Smooth muscle cell (in vitro differentiated cells): Measurements from ENCODE around the gene AFDN. TPM values are rescaled to one million over a fixed set of nuclear protein-coding genes. Genes with fewer than 3 reads are reported as not detected.

Experiments
- DNase-seq: peaks from one replicate; lab custom pipeline; 2025; ENCODE audit not compliant: unreplicated experiment; lab: John Stamatoyannopoulos, UW
- H2AFZ ChIP-seq: fragments of 200-600 bp; sonication (generic); 2 replicates; pipeline ENCODE4 v1.6.0; 2016; ENCODE audit warnings: antibody characterized with exemption, low read depth, mild to moderate bottlenecking
- H3F3A ChIP-seq: fragments of 200-600 bp; sonication (generic); 2 replicates; pipeline ENCODE4 v1.6.0; 2017; ENCODE audit warnings: antibody characterized with exemption, low read depth
- H3K27ac ChIP-seq: fragments of 200-600 bp; sonication (generic); 2 replicates; pipeline ENCODE4 v1.5.1; 2016; ENCODE audit warnings: low read depth, mild to moderate bottlenecking
- H3K27me3 ChIP-seq: fragments of 200-600 bp; sonication (generic); 2 replicates; pipeline ENCODE4 v1.6.1; 2016; ENCODE audit warnings: low read depth, mild to moderate bottlenecking
- H3K36me3 ChIP-seq: fragments of 200-600 bp; sonication (generic); 2 replicates; pipeline ENCODE4 v1.5.1; 2016; ENCODE audit warnings: low read depth
- H3K4me1 ChIP-seq: fragments of 200-600 bp; sonication (generic); 2 replicates; pipeline ENCODE4 v1.5.1; 2016; ENCODE audit warnings: low read depth
- H3K4me2 ChIP-seq: fragments of 200-600 bp; sonication (generic); 2 replicates; pipeline ENCODE4 v1.6.0; 2016; ENCODE audit warnings: mild to moderate bottlenecking
- H3K4me3 ChIP-seq: fragments of 200-600 bp; sonication (generic); 2 replicates; pipeline ENCODE4 v1.5.1; 2016; ENCODE audit warnings: mild to moderate bottlenecking
- H3K79me2 ChIP-seq: fragments of 200-600 bp; sonication (generic); 2 replicates; pipeline ENCODE4 v1.6.0; 2016; ENCODE audit warnings: low read depth, mild to moderate bottlenecking
- H3K9ac ChIP-seq: fragments of 200-600 bp; sonication (generic); 2 replicates; pipeline ENCODE4 v1.6.0; 2016; ENCODE audit warnings: low read depth
- H3K9me3 ChIP-seq: fragments of 200-600 bp; sonication (generic); replicated peaks from 2 replicates; pipeline ENCODE4 v1.5.1; 2016; ENCODE audit warnings: low read depth
- H4K20me1 ChIP-seq: fragments of 200-600 bp; sonication (generic); 2 replicates; pipeline ENCODE4 v1.6.0; 2016; ENCODE audit warnings: low read depth
- CTCF ChIP-seq: fragments of 200-600 bp; sonication (generic); IDR thresholded peaks from 2 replicates; pipeline ENCODE4 v1.5.1; 2017; ENCODE audit warnings: borderline replicate concordance, mild to moderate bottlenecking, antibody characterized with exemption; ENCODE audit not compliant: insufficient read depth, poor library complexity, severe bottlenecking
- WGBS: methylation state at CpG from one replicate; pipeline ENCODE4 v1.1.7; 2016; ENCODE audit warnings: low lambda C conversion rate; 5-methylcytosine and 5-hydroxymethylcytosine counted together
- polyA plus RNA-seq: library from polyadenylated mRNA; unstranded; fragments of >200 nt; fragmentation: Nextera tagmentation; extraction: Ambion mirVana; gene quantifications from 2 replicates; pipeline ENCODE4 v1.2.1, GENCODE V29; 2016
- total RNA-seq: library from RNA; depleted of rRNA; stranded (reverse); fragments of >200 nt; gene quantifications from 2 replicates; pipeline ENCODE4 v1.2.3, GENCODE V29; 2014

Gene AFDN
- 98.8 and 125 TPM in 2 replicates for total RNA-seq
- 52.3 and 83.7 TPM in 2 replicates for polyA plus RNA-seq

DNA sequence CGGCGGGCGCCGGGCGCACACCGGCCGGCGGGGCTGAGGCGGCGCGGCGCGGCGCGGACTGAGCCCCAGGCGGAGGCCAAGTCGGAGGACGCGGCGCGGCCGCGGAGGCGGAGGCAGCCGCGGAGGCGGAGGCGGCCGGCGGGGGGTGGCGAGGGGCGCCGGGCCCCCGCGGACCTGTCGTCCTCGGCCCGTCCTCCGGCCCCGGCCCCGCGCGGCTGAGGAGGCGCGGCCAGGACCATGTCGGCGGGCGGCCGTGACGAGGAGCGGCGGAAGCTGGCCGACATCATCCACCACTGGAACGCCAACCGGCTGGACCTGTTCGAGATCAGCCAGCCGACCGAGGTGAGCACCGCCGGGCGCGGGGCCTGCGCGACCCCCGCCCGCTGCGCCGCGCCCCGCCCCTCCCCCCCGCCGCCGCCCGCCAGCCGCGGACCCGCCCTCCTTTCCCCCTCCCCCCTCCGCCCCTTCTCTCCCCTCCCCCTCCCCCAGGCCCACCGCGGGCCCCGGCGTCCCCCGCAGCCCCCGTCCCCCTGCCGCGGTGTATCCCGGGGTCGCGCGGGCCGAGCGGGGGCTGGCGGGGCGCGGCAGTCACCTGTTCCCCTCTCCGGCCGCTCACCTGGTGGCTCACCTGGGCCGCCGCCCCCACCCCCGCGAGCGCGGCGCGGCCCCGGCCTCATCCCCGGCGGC, at the start of gene AFDN:
Gene AFDN, plus strand, starts transcription at position 16 of the 687 bp plus-strand sequence. Its CDS starts 222 bp downstream, at position 238.
- peak within 1 kb of the TSS; percentile 87 for H3K4me3 ChIP-seq
- under 1% methylated on average over 33 of the region's 108 CpGs for WGBS
- DNase-seq: no peak
- H4K20me1 ChIP-seq: peaks cover 44% of the 10 kb centered on the region
- peaks cover 37% of the 10 kb centered on the region for H3K4me1 ChIP-seq
- H3K27ac ChIP-seq: peak within 1 kb of the TSS; percentile 69
- no peak for TF ChIP-seq CTCF
- H3K9me3 ChIP-seq: no peaks in the 10 kb centered on the region
- no peaks in the 10 kb centered on the region for H3K36me3 ChIP-seq
- peaks cover 45% of the 10 kb centered on the region for H3K79me2 ChIP-seq
- peak within 1 kb of the TSS; percentile 95 for H2AFZ ChIP-seq
- H3K4me2 ChIP-seq: peak within 1 kb of the TSS; percentile 95
- H3F3A ChIP-seq: peaks cover 20% of the 10 kb centered on the region
- no peaks in the 10 kb centered on the region for H3K27me3 ChIP-seq
- peak within 1 kb of the TSS; percentile 77 for H3K9ac ChIP-seq

DNA sequence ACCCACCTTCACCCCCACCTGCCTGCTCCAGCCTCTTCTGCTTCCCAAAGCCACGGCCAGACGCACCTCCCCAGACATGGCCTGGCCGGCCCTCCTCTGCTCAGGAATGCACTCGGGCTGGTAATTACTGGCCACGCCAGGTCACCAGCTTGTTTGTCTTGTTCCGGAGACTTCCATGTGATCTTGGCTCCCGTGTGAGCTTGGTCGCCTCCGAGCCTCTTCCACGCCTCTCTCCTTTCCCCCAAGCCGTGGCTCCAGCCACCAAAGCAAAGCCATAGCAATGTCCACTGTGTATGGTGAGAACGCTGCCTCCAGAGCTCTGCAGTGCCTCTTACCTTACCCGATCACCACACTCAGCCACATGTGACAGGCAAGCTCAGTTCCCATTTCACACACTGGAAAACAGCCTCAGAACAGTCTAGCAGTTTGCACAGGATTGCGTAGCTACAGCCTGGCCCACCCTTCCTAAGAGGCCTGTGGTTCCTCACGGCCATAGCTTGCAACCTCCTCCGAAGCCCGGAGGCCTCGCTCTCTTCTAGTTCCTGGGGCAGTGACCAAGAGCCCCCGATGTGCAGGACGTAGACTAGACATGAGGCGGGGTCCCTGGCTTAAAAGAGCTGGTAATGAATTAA, 48.1 kb upstream of the AFDN start:
- Histone ChIP-seq H3K9ac (no peak overlapping the region), H3K27ac (no peak overlapping the region), H3K4me2 (no peak overlapping the region), H3K4me1 (no peaks in the 10 kb centered on the region), H4K20me1 (no peaks in the 10 kb centered on the region), H2AFZ (no peak overlapping the region), H3K27me3 (no peaks in the 10 kb centered on the region), H3K9me3 (no peaks in the 10 kb centered on the region), H3F3A (no peaks in the 10 kb centered on the region), H3K4me3 (no peak overlapping the region), H3K36me3 (no peaks in the 10 kb centered on the region), H3K79me2 (no peaks in the 10 kb centered on the region)
- TF ChIP-seq CTCF: no peak
- DNase-seq: no peak
- 82% methylated on average over 21 of the region's 21 CpGs for WGBS

DNA sequence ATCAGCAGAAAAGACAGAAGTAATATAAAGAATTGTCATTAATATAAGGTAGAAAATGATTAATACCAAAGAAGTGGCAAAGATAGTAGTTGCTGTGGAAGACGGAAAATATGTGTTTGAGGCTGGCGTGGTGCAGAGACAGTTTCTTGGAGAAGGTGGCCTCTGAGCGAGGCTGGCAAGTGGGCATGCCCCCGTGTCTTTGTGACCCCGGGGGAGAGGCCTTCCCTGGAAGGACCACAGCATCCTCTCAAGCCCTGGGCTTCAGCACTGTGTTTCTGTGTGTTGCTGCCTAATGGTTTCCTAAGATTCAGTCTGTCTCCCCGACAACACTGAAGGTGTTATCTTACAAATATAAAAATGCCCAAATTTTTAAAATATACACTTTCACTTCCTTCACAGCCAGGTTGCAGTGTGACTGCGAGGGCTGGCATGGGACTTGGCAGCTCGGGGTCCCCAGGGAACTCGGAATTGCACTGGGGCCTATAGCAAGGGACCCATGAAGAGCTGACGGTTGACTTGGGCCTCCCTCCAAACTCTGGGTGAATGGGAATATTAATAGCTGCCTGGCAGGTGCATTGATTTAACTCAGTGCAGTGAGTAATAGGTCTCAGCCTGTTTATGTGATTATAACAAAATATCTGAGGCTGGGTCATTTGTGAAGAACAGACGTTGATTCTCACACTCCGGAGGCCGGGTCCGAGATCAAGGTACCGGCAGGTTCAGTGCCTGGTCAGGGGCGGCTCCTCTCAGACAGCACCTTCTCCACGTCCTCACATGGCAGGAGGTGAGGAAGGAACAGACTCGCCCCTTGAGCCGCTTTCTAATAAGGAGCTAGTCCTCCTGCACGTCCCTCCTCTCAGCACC, 47.4 kb upstream of the AFDN start:
- Histone ChIP-seq H3K4me2 (no peak overlapping the region), H3K36me3 (no peaks in the 10 kb centered on the region), H3F3A (no peaks in the 10 kb centered on the region), H3K27me3 (no peaks in the 10 kb centered on the region), H3K9me3 (no peaks in the 10 kb centered on the region), H3K9ac (no peak overlapping the region), H3K4me1 (no peaks in the 10 kb centered on the region), H2AFZ (no peak overlapping the region), H3K79me2 (no peaks in the 10 kb centered on the region), H3K4me3 (no peak overlapping the region), H4K20me1 (no peaks in the 10 kb centered on the region), H3K27ac (no peak overlapping the region)
- DNase-seq: no peak
- TF ChIP-seq CTCF: no peak
- WGBS: 94% methylated on average over 20 of the region's 20 CpGs
